Activated CD8-positive, alpha-beta memory T cell treated with anti-CD3 and anti-CD28 coated beads, Interleukin-2, amount 50 U/mL, for 4 hours (primary cell): Measurements from ENCODE around the gene C15orf61.

Experiments used
- DNase-seq: peaks from one replicate; pipeline ENCODE4 v3.0.0-alpha.2; 2020

Gene C15orf61

DNA sequence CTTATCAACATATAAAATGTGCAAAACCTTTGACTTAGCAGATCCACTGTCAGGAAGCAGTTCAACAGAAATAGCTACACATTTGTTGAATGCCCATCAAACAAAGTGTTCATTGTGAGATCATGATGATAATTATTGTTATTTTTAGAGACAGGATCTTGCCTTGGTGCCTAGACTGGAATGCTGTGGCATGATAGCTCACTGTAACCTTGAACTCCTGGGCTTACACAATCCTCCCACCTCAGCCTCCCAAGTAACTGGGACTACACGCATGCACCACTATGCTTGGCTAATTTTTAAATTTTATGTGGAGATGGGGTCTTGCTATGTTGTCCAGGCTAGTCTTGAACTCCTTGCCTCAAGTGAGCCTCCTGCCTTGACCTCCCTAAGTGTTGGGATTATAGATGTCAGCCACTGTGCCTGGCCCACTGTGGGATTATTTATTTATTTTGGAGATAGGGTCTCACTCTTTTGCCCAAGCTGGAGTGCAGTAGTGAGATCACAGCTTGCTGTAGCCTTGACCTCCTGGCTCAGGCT is 30.3 kb downstream of the C15orf61 start:
- no peak for DNase-seq

DNA sequence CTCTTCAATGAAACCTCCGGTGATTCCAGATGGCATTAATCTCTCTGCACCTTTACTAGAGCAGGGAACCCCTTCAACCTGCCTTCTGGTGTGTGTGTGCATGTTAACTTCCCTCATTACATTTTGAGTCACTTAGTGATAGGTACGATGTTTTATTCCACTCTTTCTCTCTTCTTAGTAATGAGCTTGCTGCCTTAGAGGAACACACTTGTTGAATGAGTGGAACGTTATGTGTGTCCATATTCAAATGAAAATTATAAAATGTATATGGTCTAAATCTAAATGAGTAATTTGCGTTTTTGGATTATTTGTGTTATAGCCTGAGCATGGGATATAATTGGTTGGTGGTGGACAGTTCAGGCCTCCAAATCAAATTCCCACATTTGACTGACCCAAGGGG is 33.6 kb downstream of the C15orf61 start:
- DNase-seq: no peak

DNA sequence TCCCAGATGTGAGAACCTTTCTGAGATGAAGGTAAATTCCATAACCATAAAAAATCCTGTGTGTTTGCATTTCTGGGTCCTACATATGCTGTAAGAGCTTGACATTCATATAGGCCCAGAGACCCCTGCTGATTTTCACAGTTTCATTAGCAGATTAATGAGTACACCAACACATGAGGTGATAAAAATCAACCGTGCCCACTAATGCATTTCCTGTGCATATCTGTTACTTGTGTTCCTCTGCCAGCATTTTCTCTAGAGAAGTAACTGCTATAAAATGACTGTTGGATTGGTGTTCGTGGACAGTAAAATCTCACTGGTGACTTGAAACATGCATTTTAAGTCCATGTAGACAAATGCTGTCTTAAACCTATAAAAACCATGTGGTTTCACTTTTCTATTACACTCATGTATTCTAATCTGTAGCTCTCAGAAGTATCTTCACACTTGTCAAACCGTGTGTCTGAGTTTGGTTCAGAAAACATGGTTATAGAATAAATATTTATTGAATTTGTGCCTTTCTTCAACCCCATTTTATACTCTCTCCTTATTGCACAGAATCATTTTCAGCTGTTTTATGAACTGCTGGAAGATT is 36.1 kb downstream of the C15orf61 start:
- no peak for DNase-seq

DNA sequence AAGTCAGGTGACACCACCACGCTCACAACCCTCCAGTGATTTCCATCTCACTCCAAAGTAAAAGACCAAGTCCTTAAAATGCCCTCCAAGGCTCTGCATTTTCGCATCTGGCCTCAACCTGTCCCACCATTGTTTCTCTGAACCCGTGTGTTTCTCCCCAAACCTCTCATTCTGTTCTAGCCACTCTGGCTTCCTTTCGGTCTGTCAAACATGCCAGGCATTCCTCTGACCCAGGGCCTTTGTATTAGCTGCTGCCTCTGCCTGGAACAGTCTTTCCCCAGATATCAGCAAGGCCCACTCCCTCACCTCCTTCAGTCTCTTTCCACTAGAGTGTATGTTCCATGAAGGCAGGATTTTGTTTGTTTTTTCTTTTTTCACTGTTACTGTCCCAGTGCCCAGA is 37.6 kb downstream of the C15orf61 start:
- no peak for DNase-seq

DNA sequence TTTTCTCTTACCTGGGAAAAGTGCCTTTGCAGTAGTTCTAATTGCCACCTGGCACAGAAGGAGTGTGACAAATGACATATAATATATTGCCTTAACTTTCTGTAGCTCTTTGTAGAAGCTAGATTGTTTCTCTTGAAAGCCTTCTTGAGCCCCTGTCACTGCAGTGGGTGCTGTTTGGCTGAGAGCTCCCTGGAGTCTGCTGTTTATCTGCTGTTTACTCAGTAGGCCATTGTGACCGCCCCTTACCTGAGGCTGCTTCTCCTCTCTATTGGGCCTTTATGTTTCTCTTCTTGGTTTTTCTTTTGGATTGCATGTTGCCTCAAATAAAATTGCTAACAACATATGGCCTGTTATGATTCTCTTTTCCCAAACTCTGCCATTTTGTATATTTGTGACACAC is 38.2 kb downstream of the C15orf61 start:
- no peak for DNase-seq

DNA sequence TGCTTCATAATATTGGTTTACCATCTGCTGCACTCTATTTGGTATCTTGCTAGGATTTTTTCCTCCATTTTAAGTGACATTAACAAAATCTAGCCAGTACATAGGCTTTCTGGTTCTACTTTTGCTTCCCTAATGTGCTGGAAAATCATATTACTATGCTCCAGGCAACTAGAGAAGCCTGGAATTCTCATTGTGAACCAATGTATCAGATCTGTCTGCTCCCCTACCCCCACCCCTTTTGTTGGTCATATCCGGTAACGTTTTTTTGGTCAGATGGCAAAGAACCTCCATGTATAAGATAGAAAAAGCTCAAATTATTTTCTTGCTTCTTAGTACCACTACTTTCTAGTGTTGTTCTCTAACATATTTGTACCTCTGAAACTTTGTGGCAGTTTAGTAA is 38.6 kb downstream of the C15orf61 start:
- DNase-seq: no peak

DNA sequence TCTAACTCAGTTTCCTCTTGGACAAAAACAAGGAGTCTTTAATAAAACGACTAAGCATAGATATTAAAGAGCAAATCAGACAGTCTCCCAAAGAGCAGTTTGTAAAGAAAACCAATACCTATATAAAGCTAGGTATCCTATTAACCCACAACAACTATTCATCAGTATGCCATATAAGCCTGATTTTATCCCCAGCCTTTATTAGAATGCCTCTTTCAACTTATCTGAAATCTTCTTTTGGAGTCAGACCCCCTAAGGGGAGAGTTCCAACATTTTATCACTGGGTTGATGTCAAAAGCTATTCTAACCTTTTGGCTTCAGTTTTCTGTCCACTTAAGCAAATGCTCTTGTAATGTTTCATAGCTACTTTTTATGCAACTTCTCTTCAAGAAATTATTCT is 39.4 kb downstream of the C15orf61 start:
- DNase-seq: no peak

DNA sequence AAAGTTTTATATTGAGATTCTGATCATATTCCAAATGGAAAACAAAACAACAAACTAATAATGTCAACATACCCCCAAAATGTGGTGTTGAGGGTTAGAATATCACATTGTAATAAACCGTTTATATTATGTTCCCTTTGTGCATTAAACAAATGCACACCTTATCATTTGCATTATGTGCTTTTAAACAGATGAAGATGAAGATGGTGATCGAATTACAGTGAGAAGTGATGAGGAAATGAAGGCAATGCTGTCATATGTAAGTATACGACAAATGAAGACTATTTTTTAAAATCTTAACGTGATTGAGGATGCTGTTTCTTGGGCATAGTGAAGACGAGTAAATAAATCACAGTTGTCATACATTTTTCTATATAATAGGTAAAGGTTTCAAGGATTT is 42.2 kb downstream of the C15orf61 start:
- DNase-seq: no peak

DNA sequence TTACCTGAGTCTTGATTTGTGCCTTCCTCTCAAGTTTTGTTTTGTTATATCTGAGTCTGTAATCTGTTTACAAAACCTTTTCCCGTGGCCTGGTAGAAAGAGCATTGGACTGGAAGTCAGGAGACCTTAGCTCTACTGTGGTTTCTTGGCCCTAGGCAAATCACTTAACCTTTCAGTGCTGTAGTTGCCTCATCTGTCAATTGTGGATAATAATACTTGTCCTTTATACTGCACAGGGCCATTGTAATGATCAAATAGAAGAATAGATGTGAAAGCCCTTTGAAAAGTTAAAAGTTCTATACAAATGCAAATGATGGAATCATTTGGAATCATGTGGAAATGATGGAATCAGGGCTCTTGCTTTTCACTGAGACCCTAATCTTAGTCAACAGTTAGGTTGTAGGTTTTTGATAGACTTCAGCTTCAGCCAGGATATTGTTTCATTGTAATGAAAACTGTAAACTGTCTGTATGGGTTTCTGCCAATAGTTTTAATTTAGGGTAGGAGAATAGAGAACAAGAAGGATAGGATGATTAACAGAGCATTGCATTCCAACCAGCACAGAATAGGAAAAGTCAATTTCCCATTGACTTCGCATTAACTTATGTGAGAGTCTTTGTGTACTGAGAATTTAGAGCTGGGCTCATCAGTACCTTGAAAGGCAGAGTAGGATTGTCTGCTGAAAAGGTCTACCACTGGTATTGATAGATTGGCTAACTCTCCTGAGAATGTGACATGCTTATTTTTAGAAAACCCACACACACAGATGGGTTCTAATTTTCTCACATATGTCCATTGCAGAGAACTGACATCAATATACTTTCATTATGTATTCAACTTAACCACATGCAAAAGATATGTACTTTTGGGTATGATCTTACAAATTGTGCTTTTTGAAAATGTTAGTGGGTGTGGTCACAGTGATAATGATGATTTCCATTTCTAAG is 43.4 kb downstream of the C15orf61 start:
- no peak for DNase-seq

DNA sequence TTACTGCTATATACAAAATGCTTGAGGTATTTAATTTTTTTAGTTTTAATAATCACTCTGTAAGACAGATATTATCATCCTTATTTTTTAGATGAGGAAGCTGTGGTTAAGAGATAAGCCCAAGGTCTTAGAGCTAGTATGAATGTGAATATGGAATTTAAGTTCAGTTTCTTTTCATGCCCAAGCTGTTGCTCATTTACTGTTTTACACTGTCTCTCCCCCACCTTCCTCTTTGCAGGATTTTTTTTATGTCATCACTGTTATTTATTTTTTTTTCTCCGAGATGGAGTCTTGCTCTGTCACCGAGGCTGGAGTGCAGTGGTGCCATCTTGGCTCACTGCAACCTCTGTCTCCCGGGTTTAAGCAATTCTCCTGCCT is 44.0 kb downstream of the C15orf61 start:
- DNase-seq: no peak

DNA sequence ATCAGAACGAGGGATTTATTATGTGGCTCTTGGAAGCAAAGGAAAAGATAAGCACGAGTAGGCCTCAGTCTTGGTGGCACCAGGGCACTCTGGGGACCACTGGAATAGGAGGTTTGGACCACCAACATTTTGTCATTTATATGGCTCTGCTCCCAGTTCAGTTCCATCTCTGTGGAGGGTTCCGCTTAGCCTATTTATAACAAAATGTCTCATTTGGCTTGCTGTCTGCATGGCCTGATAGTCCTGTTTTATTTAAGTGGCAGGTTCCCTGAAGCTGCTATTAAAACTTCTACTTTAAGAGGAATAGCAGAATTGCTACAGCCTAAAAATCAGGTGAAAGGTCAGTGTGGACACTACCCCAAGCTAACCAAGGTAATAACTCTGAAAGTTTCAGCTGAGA is 48.7 kb downstream of the C15orf61 start:
- no peak for DNase-seq

DNA sequence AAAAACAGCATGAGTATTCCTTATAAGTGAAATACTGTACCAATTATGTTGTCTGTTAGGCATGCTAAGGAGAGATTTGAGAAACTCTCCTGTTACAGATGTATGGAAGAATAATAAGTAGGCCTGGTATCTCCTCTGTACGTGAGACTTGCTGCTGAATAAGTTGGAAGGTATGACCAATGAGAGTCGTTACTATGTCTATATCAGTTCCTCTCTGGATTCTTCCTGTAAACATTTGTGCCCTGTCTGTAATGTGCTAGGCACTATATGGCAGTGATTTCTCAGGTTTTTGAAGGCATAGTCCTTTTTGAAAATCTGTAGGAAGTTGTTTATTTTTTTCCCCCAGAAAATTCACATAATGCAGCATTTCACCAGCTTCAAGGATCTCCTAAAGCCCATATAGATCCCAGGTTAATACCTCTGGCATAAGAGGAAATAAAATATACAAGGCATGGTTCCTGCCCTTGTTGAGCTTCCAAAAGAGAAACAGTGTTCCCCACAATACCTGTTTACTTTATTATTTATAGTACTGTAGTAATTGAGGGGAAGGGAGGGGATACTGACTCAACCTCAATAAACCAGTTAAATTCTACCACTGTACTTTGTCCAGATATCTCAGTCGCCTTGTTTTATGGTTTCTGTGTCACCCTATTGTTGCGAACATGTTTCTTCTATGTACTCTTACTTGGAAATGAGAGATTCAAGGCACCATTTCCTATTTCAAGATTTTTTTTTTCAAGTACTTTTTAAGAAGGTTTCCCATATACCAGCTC is 50.1 kb downstream of the C15orf61 start:
- no peak for DNase-seq

DNA sequence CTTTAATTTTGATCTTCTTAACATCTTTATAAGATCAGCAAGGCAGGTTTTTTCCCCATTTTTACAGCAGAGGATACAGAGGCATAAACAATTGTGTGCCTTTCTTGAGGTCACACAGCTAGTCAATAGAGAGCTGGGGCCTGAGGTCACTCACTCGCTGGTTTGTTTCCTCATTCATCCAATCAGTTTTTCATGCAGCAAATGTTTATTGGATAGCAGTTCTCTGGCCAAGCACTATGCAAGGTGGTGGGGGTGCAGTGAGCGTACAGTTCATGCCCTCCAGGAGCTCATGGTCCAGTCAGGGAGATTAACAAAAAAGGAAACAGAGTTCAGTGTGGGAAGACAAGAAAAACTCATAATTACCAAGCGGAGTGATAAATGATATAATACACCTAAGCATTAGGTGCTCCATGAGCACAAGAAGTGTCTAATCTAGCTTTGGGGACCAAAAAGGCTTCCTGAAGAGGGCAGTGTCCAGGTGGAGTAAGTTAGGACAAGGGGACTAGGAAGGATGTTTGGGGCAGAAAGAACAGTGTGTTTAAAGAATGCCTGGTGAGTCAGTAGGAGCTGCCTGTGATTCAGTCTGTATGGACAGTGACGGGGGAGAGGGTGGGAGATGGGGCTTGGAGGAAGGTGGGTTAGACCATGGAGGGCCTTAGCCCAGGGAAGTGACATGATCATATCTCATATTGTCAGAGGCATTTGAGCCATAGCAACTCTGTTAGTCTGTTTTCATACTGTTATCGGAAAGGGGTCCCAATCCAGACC is 50.9 kb downstream of the C15orf61 start:
- DNase-seq: no peak

DNA sequence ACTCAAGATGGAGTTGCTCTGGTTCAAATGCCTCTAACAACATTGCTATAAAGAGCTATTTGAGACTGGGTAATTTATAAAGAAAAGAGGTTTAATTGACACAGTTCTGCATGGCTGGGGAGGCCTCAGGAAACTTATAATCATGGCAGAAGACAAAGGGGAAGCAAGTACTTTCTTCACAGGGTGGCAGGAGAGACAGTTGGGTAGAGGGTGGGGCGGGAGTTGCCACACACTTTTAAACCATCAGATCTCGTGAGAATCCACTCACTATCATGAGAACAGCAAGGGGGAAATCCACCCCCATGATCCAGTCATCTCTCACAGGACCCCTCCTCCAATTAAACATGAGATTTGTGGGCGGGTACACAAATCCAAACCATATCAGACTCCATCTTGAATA is 52.3 kb downstream of the C15orf61 start:
- DNase-seq: no peak

DNA sequence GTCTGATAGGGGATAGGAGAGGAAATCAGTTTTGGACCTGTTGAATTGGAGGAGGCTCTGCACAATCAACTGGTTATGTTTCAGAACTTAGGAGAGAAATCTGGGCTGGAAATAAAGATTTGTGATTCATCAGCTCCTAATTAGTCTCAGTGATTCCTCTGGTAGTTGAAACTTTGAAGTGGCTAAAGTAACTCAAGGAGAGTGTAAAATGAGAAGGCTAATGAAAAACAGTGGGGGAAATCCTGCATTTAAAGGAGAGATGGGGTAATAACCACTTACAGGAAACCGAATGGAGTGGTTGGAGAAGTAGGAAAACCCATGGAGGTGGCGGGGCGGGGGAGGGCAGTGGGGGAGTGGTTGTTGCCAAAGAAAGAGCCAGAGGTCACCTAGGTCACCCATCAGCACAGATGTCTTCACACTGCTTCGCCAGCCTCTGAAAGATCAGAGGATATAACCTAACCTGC is 54.1 kb downstream of the C15orf61 start:
- DNase-seq: no peak

DNA sequence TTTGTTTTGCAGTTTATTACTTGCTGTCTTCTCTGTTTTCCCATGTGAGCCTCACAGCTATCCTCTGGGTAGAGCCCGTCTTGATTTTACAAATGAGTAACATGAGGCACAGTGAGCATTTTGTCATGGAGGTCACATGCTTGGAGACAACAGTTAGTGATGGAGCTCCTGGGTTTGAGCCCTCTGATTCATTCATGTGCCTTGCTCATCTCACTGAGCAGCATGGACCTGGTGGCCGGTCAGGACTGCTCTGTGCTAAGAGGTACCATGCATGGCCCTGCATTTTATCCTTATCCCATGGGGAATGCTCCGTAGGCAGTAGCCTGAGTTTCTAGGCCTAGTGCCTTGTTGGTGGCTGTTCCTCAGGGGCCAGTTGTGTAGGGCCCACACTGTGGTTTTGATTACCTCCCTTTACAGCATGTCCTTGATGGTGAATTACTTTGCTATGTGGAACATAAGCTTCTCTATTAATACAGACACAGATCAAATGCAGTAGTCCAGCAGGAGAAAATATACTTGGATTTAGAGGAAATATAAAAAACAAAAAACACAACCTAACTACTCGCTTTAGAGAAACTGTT is 57.2 kb downstream of the C15orf61 start:
- no peak for DNase-seq

DNA sequence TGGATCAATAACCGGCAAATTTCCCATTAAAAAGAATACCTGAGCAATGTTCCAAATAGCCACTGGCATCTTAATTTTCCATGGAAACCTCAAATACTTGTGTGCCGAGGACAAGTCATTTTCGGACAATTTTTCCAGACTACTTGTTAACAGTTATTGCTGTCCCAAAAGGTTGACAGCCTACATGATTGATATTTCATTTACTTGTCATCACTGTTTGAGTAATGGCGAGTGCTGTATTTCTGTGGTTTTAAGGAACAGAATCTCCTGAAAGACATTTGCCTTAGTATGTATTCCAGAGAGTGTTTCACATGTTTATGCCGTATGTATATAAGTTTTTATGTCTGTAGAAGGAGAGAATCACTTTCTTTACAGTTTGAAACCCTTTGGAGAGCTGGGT is 58.2 kb downstream of the C15orf61 start:
- DNase-seq: no peak
